Panc1 (cell line): Measurements from ENCODE around the gene FIGLA.

Experiments used
- CTCF ChIP-seq: fragments of 450-650 bp; IDR thresholded peaks from 2 replicates; pipeline ENCODE4 v1.5.1; 2017; ENCODE audit warnings: mild to moderate bottlenecking
- POLR2AphosphoS5 ChIP-seq: IDR thresholded peaks from 2 replicates; pipeline ENCODE4 v1.6.1; 2012; ENCODE audit warnings: mild to moderate bottlenecking, low read depth, low read length, moderate library complexity
- SIN3A ChIP-seq: IDR thresholded peaks from 2 replicates; pipeline ENCODE4 v1.6.1; 2012; ENCODE audit warnings: low read depth, mild to moderate bottlenecking, low read length, moderate library complexity, borderline replicate concordance; ENCODE audit not compliant: insufficient read depth
- TCF7L2 ChIP-seq: IDR thresholded peaks from 2 replicates; pipeline ENCODE4 v1.6.1; 2011; ENCODE audit warnings: mild to moderate bottlenecking, low read depth, low read length, inconsistent platforms
- TF ChIP-seq, protein P1 (sequence below), 2 experiments: IDR thresholded peaks; 2 replicates each; pipeline ENCODE4 v1.6.1; 2011 to 2012; ENCODE audit warnings: low read depth in 2 of 2, control low read depth in 1 of 2, low read length in 1 of 2, mild to moderate bottlenecking in 1 of 2, moderate library complexity in 1 of 2; ENCODE audit not compliant: insufficient read depth in 1 of 2

GRCh38 chr2:70806013-70806412 lies 15.6 kb upstream of the FIGLA start:
- no peak for TF ChIP-seq CTCF
- TF ChIP-seq SIN3A: no peak
- no peak for TF ChIP-seq POLR2AphosphoS5
- TF ChIP-seq TCF7L2: no peak
- TF ChIP-seq, protein P1, sequence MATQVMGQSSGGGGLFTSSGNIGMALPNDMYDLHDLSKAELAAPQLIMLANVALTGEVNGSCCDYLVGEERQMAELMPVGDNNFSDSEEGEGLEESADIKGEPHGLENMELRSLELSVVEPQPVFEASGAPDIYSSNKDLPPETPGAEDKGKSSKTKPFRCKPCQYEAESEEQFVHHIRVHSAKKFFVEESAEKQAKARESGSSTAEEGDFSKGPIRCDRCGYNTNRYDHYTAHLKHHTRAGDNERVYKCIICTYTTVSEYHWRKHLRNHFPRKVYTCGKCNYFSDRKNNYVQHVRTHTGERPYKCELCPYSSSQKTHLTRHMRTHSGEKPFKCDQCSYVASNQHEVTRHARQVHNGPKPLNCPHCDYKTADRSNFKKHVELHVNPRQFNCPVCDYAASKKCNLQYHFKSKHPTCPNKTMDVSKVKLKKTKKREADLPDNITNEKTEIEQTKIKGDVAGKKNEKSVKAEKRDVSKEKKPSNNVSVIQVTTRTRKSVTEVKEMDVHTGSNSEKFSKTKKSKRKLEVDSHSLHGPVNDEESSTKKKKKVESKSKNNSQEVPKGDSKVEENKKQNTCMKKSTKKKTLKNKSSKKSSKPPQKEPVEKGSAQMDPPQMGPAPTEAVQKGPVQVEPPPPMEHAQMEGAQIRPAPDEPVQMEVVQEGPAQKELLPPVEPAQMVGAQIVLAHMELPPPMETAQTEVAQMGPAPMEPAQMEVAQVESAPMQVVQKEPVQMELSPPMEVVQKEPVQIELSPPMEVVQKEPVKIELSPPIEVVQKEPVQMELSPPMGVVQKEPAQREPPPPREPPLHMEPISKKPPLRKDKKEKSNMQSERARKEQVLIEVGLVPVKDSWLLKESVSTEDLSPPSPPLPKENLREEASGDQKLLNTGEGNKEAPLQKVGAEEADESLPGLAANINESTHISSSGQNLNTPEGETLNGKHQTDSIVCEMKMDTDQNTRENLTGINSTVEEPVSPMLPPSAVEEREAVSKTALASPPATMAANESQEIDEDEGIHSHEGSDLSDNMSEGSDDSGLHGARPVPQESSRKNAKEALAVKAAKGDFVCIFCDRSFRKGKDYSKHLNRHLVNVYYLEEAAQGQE (IDR thresholded peaks at IDR 0.05; ENCODE audit: insufficient read depth in 1 of 2, low read depth in 2 of 2, low read length in 1 of 2): no peak
